ENCODE results near the gene SNAP47. TPM values are rescaled to one million over a fixed set of nuclear protein-coding genes. Genes with fewer than 3 reads are reported as not detected.

SNAP47 gene
- total and polyA plus RNA-seq, 2 donors (not counting 3 experiments of a cell fraction or from before 2014, with no cell fraction given), result 24.0 to 32.7 TPM

DNA sequence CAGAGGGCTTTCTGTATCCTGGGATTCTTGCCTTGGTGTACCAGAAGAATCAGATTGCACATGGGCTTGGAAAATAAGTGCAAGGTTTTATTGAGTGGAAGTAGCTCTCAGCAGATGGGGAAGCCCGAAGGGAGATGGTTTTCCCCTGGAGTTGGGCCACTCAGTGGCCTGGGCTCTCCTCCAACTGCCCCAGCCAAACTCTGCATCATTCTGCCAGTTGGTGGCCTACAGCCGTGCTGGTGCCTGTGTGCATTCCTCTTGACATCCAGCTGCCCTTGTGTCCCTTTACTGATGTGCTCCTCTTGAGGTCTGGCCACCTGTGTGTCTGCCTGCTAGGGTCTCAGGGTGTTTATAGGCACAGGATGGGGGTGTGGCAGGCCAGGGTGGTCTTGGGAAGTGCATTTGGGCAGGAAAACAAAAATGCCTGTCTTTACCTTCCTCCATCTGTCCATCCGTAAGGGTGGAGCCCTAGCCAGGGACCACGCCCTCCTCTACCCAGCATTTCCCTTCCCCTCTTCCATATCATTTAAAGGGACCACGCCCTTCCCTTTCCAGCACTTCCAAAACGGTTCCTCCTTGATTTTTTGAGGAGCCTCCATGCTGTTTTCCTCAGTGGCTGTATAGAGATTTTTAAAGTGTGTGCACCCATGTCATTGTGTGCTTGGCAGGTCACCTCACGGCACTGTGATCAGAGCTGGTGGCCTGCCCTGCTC is 18.9 kb downstream of the SNAP47 start:
- Histone ChIP-seq H3K79me2 (ENCODE audit: control insufficient read depth, insufficient read depth, low read length) (peaks cover 7% of the 10 kb centered on the region), H3K4me2 (ENCODE audit: insufficient read depth, low read length) (no peak overlapping the region), H3K9me3 (replicated peaks; ENCODE audit: control insufficient read depth, insufficient read depth, low read length) (no peaks in the 10 kb centered on the region), H3K27me3 (ENCODE audit: control insufficient read depth in 2 of 2, insufficient read depth in 2 of 2, low read length in 2 of 2) (no peaks in the 10 kb centered on the region), H4K20me1 (replicated peaks; ENCODE audit: control insufficient read depth, extremely low read depth, insufficient read depth, low read length) (no peaks in the 10 kb centered on the region), H3K4me3 (replicated peaks in 1 of 3; ENCODE audit: insufficient read depth in 1 of 3, low read depth in 1 of 3, low read length in 3 of 3) (no peak overlapping the region), H3K36me3 (ENCODE audit: control insufficient read depth in 2 of 2, extremely low read depth in 1 of 2, insufficient read depth in 2 of 2, low read length in 2 of 2) (peaks cover 0 to 6% of the 10 kb centered on the region in 2 experiments), H3K4me1 (ENCODE audit: control insufficient read depth, extremely low read depth, insufficient read depth, low read length) (no peaks in the 10 kb centered on the region), H3K9ac (replicated peaks; ENCODE audit: extremely low read depth, insufficient read depth, low read length) (no peak overlapping the region), H2AFZ (ENCODE audit: low read depth, low read length) (no peak overlapping the region), H3K27ac (ENCODE audit: insufficient read depth, low read depth, low read length) (no peak overlapping the region), H3K9me1 (replicated peaks; ENCODE audit: control insufficient read depth, extremely low read depth, insufficient read depth, low read length) (no peaks in the 10 kb centered on the region)
- ChIA-PET POLR2A (no interaction called here), CTCF (no interaction called here)
- DNase-seq (ENCODE audit: low read depth, low spot score), result no peak
- TF ChIP-seq POLR2A (IDR thresholded peaks at IDR 0.05; ENCODE audit: low read depth, low read length) (no peak), FOS (IDR thresholded peaks at IDR 0.05; ENCODE audit: borderline replicate concordance, insufficient read depth, low read length) (no peak), POLR2AphosphoS5 (IDR thresholded peaks at IDR 0.05; ENCODE audit: insufficient read depth, low read depth, low read length) (no peak), MYC (IDR thresholded peaks at IDR 0.05; ENCODE audit: low read depth, low read length) (no peak)
- TF ChIP-seq, protein P1, sequence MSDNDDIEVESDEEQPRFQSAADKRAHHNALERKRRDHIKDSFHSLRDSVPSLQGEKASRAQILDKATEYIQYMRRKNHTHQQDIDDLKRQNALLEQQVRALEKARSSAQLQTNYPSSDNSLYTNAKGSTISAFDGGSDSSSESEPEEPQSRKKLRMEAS (IDR thresholded peaks at IDR 0.05; ENCODE audit: insufficient read depth, insufficient read length), result no peak
- no peak for FAIRE-seq
- BruUV-seq (replicated peaks), result no TSS peak
- dilution Hi-C loops (cut with MboI; ENCODE audit: extremely low pct_ligation_motif_present, low sequenced_read_pairs) (no loop called here), intact Hi-C loops (cut with micrococcal nuclease) (no loop called here)

- dilution Hi-C loops (cut with MboI; ENCODE audit: extremely low pct_ligation_motif_present, low sequenced_read_pairs), result no loop called here
- BruUV-seq (replicated peaks), result no TSS peak
- Histone ChIP-seq H3K9ac (replicated peaks; ENCODE audit: extremely low read depth, insufficient read depth, low read length) (no peak overlapping the region), H3K9me1 (replicated peaks; ENCODE audit: control insufficient read depth, extremely low read depth, insufficient read depth, low read length) (no peaks in the 10 kb centered on the region), H3K4me1 (ENCODE audit: control insufficient read depth, extremely low read depth, insufficient read depth, low read length) (peaks cover 4% of the 10 kb centered on the region), H3K4me3 (replicated peaks in 1 of 3; ENCODE audit: insufficient read depth in 1 of 3, low read depth in 1 of 3, low read length in 3 of 3) (no peak overlapping the region), H3K27me3 (ENCODE audit: control insufficient read depth in 2 of 2, insufficient read depth in 2 of 2, low read length in 2 of 2) (no peaks in the 10 kb centered on the region), H3K27ac (ENCODE audit: insufficient read depth, low read depth, low read length) (no peak overlapping the region), H3K4me2 (ENCODE audit: insufficient read depth, low read length) (no peak overlapping the region), H3K9me3 (replicated peaks; ENCODE audit: control insufficient read depth, insufficient read depth, low read length) (no peaks in the 10 kb centered on the region), H2AFZ (ENCODE audit: low read depth, low read length) (no peak overlapping the region), H3K36me3 (ENCODE audit: control insufficient read depth in 2 of 2, extremely low read depth in 1 of 2, insufficient read depth in 2 of 2, low read length in 2 of 2) (peaks cover 3 to 12% of the 10 kb centered on the region in 2 experiments), H4K20me1 (replicated peaks; ENCODE audit: control insufficient read depth, extremely low read depth, insufficient read depth, low read length) (no peaks in the 10 kb centered on the region), H3K79me2 (ENCODE audit: control insufficient read depth, insufficient read depth, low read length) (peaks cover 3% of the 10 kb centered on the region)
- intact Hi-C loops (cut with micrococcal nuclease), result no loop called here
- FAIRE-seq, result no peak
- CTCF ChIA-PET, result no interaction called here
- POLR2A ChIA-PET, result no interaction called here
- TF ChIP-seq FOS (IDR thresholded peaks at IDR 0.05; ENCODE audit: borderline replicate concordance, insufficient read depth, low read length) (no peak), EZH2 (IDR thresholded peaks at IDR 0.05; ENCODE audit: borderline replicate concordance, low read depth, low read length, severe bottlenecking) (no peak), JUN (IDR thresholded peaks at IDR 0.05; ENCODE audit: borderline replicate concordance, insufficient read depth, insufficient read length, low read depth) (no peak), MYC (IDR thresholded peaks at IDR 0.05; ENCODE audit: low read depth, low read length) (no peak), POLR2A (IDR thresholded peaks at IDR 0.05; ENCODE audit: low read depth, low read length) (no peak), POLR2AphosphoS5 (IDR thresholded peaks at IDR 0.05; ENCODE audit: insufficient read depth, low read depth, low read length) (no peak), GATA2 (IDR thresholded peaks at IDR 0.05; ENCODE audit: insufficient read depth, insufficient read length, low read depth, low read length) (no peak)
- TF ChIP-seq, protein P1 (IDR thresholded peaks at IDR 0.05; ENCODE audit: insufficient read depth, insufficient read length), result no peak
- TF ChIP-seq, protein P2, sequence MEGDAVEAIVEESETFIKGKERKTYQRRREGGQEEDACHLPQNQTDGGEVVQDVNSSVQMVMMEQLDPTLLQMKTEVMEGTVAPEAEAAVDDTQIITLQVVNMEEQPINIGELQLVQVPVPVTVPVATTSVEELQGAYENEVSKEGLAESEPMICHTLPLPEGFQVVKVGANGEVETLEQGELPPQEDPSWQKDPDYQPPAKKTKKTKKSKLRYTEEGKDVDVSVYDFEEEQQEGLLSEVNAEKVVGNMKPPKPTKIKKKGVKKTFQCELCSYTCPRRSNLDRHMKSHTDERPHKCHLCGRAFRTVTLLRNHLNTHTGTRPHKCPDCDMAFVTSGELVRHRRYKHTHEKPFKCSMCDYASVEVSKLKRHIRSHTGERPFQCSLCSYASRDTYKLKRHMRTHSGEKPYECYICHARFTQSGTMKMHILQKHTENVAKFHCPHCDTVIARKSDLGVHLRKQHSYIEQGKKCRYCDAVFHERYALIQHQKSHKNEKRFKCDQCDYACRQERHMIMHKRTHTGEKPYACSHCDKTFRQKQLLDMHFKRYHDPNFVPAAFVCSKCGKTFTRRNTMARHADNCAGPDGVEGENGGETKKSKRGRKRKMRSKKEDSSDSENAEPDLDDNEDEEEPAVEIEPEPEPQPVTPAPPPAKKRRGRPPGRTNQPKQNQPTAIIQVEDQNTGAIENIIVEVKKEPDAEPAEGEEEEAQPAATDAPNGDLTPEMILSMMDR (IDR thresholded peaks at IDR 0.05; ENCODE audit: extremely low read depth in 1 of 2, insufficient read depth in 1 of 2, low read depth in 1 of 2, low read length in 2 of 2), result no peak
- DNase-seq (ENCODE audit: low read depth, low spot score), result no peak
Observed at GRCh38 chr1:227754958-227755357, 19.7 kb downstream of the SNAP47 start.

Data from endothelial cell of umbilical vein (primary cell).